HG02623 (cell line): ENCODE results near the gene RAP1GAP2.
"Not testable (repeated sequence)": the region's sequence is repeated elsewhere in the genome, so short reads cannot be mapped to it uniquely, and the experiment has no call there.

Source experiments
- ATAC-seq: cut with Tn5 transposase; IDR thresholded peaks from one replicate; pipeline ENCODE4 v1.9.1; 2021; ENCODE audit warnings: moderate library complexity; ENCODE audit not compliant: unreplicated experiment

Gene RAP1GAP2

DNA sequence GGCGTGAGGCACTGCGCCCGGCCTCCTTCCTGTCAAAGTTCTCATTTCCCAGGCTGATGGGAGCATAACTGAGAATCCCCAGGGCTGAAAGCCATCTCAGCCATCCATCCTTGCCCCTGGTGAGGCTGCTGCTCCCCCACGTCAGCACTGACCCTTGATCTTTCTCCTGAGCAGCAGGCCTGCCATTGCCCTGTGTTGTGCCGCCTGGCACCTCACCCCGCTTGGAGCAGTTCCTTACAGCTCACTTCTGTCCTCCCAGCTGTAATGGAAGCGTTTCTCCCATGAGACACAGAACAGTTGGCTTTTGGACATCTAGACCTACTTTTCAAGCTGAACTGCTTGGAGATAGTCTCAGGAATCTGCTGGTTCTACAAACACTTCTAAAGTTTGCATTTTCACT lies 215.7 kb downstream of the RAP1GAP2 start:
- ATAC-seq, result no peak

GRCh38 chr17:3012926-3013581 lies 216.8 kb downstream of the RAP1GAP2 start:
- no peak for ATAC-seq

GRCh38 chr17:3015890-3016289 lies 219.7 kb downstream of the RAP1GAP2 start:
- no peak for ATAC-seq

DNA sequence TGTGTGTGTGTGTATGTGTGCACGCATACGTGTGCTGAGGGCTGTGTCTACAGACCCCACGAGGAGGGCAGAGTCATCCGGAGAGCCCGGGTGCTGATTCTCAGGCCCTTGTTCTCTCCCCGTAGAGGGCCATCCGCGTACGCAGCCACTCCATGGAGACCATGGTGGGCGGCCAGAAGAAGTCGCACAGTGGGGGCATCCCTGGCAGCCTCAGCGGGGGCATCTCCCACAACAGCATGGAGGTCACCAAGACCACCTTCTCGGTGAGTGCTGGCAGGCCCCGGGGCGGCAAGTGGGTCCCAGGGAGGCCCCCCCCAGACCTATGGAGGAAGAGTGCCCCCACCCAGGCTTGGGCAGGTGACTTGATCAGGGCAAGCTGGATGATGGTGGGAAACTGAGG lies 221.7 kb downstream of the RAP1GAP2 start:
- no peak for ATAC-seq

- ATAC-seq, result no peak
Observed at GRCh38 chr17:3019761-3020160, 223.5 kb downstream of the RAP1GAP2 start.

GRCh38 chr17:3020381-3020780 lies 224.1 kb downstream of the RAP1GAP2 start:
- ATAC-seq, result no peak

DNA sequence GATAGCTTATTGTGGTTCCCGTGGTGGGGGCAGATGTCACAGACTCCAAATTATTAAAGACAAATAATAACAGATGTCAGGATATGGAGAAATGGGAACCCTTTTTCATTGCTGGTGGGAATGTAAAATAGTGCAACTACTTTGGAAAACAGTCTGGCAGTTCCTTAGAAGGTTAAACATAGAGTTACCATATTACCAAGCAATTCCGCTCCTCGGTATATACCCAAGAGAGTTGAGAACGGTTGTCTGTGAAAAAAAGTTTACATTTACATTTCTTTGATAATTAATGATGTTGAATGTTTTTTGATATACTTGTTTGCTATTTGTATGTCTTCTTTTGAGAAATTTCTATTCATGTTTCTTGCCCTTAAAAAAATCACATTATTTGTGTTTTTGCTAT lies 226.0 kb downstream of the RAP1GAP2 start:
- ATAC-seq, result no peak

- no peak for ATAC-seq
Observed at GRCh38 chr17:3024346-3024745, 228.1 kb downstream of the RAP1GAP2 start.

- no peak for ATAC-seq
Observed at GRCh38 chr17:3025421-3026124, 229.3 kb downstream of the RAP1GAP2 start.

DNA sequence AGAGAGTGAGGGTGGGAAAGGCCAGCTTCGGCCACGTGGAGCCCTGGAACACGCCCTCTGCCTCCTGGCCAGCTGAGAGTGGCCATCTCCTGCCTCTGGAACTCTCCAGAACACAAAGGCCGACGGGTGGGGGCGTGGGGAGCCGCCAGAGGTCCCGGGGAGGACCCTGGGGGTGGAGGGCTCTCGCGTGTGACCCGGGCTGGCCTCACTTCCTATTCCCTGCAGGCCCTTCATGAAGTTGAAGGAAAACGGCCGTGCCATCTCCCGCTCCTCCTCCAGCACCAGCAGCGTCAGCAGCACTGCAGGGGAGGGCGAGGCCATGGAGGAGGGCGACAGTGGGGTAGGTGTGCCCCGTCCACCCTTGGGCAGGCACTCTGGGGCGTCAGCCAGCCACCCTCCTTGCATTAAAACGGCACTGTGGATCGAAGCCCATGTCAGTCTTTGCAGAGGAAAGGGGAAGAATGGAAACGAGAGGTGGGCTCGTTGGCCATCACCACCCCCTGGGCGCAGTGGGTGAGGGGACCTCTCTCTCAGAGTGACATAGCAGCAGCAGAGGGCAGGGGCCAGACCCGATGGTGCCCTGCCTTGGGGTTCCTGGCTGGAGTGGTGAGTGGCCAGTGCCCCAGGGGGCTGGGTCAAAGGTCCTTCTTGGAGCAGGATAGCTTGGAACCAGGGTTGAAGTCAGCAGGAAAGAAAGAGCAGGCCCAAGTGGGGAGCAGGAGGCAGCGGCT lies 230.1 kb downstream of the RAP1GAP2 start:
- ATAC-seq, result no peak

DNA sequence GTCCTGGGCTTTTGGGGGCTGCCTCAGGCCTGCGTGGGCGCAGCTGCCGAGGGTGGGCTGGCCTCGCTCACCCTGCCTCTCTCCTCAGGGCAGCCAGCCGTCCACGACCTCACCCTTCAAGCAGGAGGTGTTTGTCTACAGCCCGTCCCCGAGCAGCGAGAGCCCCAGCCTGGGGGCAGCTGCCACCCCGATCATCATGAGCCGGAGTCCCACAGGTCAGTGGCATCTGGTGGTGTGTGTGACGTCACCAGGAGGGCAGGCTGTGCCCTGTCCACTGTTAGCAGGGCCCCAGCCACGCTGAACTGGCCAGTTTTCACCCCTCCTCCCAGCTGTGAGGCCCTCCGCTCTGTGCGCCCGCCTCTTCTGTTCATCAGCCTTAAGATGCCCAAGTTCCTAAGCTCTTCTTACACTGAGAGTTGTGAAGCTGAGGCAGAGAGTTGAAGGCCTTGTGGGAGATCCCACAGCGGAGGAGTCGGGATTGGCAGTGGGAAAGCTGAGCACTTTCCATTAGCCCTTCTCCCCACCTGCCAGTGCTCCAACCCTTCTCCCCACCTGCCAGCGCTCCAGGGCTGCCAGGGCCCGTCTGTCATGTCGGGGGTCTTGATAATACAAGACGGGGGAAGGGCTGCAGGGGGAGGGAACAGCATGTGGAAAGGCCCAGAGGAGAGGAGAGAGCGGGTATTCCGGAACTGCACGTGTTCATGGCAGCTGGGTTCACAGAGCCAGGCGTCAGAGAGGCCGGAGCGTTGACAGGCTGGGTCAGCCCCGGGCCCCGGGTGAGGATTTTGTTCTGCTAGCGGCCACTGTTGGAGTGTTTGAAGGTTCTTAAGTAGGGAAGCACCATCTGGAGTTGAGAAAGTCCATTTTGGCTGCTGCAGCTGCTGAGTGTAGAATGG lies 230.9 kb downstream of the RAP1GAP2 start:
- ATAC-seq, result no peak

- no peak for ATAC-seq
Observed at GRCh38 chr17:3027786-3028532, 231.7 kb downstream of the RAP1GAP2 start.

DNA sequence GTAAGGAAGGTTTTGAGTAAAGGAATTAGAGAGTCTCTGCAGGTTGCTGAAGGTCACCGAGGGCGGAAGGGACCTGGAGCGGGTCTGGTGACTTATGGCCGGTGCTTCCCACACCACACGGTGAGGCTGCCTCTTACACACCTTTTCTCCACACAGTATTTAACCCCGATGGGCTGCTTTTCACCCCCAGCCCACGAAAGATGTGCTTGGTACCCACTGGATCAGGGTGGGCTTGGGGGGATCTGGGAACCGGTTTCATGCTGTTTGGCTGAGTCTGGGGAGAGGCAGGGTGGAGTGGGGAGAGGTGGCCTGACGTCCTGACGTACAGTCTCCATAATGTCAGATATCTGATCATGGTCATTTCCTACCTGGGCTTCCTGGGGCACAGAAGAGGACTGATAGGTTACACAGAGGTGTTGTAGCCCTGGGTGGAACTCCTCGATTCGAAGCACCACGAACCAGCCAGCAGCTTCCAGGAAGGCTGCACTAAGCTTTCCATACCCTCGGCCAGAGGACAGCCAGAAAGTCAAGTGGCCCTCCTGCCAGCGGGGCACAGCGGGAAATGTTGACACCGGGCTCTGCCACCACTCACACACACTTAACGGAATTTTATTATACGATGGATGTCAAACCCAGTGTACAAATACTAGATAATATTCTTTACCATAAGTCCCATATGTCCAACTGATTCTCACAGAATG lies 233.1 kb downstream of the RAP1GAP2 start:
- no peak for ATAC-seq

- no peak for ATAC-seq
Observed at GRCh38 chr17:3030096-3030495, 233.9 kb downstream of the RAP1GAP2 start.

GRCh38 chr17:3030852-3031470 lies 234.7 kb downstream of the RAP1GAP2 start:
- ATAC-seq, result not testable (repeated sequence)

- ATAC-seq, result no peak
Observed at GRCh38 chr17:3032258-3033247, 236.3 kb downstream of the RAP1GAP2 start.

DNA sequence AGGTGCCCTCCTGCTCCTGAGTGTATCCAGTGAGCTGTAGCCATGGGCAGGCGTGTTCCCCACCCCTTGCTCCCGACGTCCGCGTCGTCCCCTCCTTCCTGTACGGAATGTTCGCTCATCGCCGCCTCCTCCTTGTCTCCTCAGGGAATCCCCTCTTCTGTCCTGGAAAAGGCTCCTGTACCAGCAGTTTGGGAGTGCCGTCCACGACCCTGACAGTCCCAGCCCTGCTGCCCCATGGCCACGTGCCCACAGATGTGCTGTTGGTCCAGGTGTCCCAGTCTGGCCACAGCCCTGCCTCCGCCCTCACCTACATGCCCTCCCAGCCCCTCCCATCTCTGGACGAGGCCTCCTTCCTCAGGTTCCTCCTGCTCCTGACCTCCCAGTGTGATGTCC lies 237.0 kb downstream of the RAP1GAP2 start:
- no peak for ATAC-seq
